Measurements from ENCODE around the gene ZNF296. TPM values are rescaled to one million over a fixed set of nuclear protein-coding genes. Genes with fewer than 3 reads are reported as not detected.
A peak's percentile ranks its signal among the peaks of the same experiment; 100 is the strongest.

The ZNF296 gene
- total and polyA plus RNA-seq, 2 of the 8 experiments (the other 6 are each of a cell fraction or from before 2014, with no cell fraction given) = 2.7 to 7.5 TPM

DNA sequence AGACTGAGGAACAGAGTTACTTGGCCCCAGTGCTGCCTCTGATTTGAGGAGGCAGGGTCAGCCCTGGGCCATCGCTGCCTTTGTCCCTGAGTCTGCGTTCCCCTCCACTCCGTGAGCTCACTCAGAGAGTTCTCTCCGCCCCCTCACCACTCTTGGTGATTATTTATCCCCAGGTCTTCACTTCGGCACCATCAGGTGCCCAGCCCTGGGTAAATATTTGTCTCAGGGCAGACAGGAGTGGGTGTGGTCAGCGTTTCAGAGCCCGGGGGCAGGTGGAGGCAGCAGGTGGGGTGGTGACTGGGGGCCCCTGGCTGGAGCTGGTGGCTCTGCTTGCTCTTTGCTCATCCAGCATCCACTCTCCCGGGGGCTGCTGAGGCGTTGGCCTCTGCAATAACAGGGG, 37.4 kb upstream of the ZNF296 start:
- no peak overlapping the region for H4K5ac ChIP-seq (ENCODE audit: insufficient read length, low read depth, low read length)
- no peak overlapping the region for H4K91ac ChIP-seq (replicated peaks; ENCODE audit: insufficient read length, low read length)
- no peak overlapping the region for H3K4ac ChIP-seq (replicated peaks; ENCODE audit: insufficient read length, low read depth, low read length)
- no peak overlapping the region for H2BK12ac ChIP-seq (ENCODE audit: low read depth, low read length)
- peaks cover 38 to 42% of the 10 kb centered on the region in 2 experiments for H4K20me1 ChIP-seq (replicated peaks in 1 of 2; ENCODE audit: control insufficient read depth in 1 of 2, insufficient read depth in 2 of 2, low read length in 2 of 2)
- H3K79me2 ChIP-seq (ENCODE audit: control insufficient read depth in 1 of 2, insufficient read depth in 2 of 2, low read length in 2 of 2) = peaks cover 6 to 87% of the 10 kb centered on the region in 2 experiments
- no peak overlapping the region for H2AK5ac ChIP-seq (ENCODE audit: low read depth, low read length)
- no peak overlapping the region for H2BK15ac ChIP-seq (ENCODE audit: low read length)
- no peak overlapping the region for H3K4me3 ChIP-seq (ENCODE audit: extremely low read depth in 1 of 4, insufficient read depth in 2 of 4, low read depth in 3 of 4, low read length in 4 of 4)
- WGBS, 2 experiments (ENCODE audit: extremely low coverage in 1 of 2, insufficient coverage in 1 of 2, insufficient read length in 1 of 2, insufficient replicate concordance in 2 of 2, low coverage in 1 of 2, low lambda C conversion rate in 2 of 2, missing lambda C conversion rate in 1 of 2) = 80% methylated on average over 9 of the region's 9 CpGs; no CpG with 5 or more reads in 1 of the 2 experiments
- H3K4me1 ChIP-seq (replicated peaks in 1 of 4; ENCODE audit: control insufficient read depth in 3 of 4, insufficient read depth in 4 of 4, low read length in 3 of 4) = peaks cover 0 to 21% (median 4%) of the 10 kb centered on the region in 4 experiments; a peak in 6 of 7 replicates
- H3K23ac ChIP-seq (ENCODE audit: insufficient read length) = no peak overlapping the region
- DNase-seq (ENCODE audit: low read depth in 1 of 2, low spot score in 2 of 2) (no peak), FAIRE-seq (no peak)
- H3K36me3 ChIP-seq (ENCODE audit: control insufficient read depth in 2 of 4, insufficient read depth in 4 of 4, low read length in 3 of 4) = no peaks in the 10 kb centered on the region
- H4K8ac ChIP-seq (ENCODE audit: extremely low read depth, insufficient read depth, low read length) = no peak overlapping the region
- no peak overlapping the region for H2BK20ac ChIP-seq (ENCODE audit: low read length)
- H3K9ac ChIP-seq (replicated peaks in 1 of 4; ENCODE audit: extremely low read depth in 1 of 4, low read depth in 3 of 4, low read length in 3 of 4) = peak overlapping the region in 1 of 4 experiments; percentile 17; a peak in 1 of 7 replicates
- H3K27ac ChIP-seq (ENCODE audit: low read depth, low read length) = no peak overlapping the region
- ChIA-PET CTCF (ENCODE audit: partially characterized antibody) (interaction anchor here (0.8 to 8.6 kb wide), 7 partner anchors 11 to 424 kb away, joined by 3 to 73 read pairs (median 4); no protein-coding TSS in a partner anchor), POLR2A (ENCODE audit: partially characterized antibody) (interaction anchor here (1.1 to 2.6 kb wide), 6 partner anchors 9 to 34 kb away, joined by 3 to 6 read pairs (median 5); partner anchors contain the start of genes GEMIN7 and PPP1R37)
- no peak overlapping the region for H3K56ac ChIP-seq (replicated peaks; ENCODE audit: insufficient read length, low read depth, low read length)
- peaks cover 44% of the 10 kb centered on the region for H3K79me1 ChIP-seq (ENCODE audit: low read depth, low read length)
- H2AFZ ChIP-seq (ENCODE audit: low read length) = no peak overlapping the region
- H2BK5ac ChIP-seq (ENCODE audit: low read depth, low read length) = no peak overlapping the region
- H3K14ac ChIP-seq (ENCODE audit: insufficient read length) = no peak overlapping the region
- H3K9me3 ChIP-seq (ENCODE audit: insufficient read depth in 2 of 2, low read depth in 1 of 2, low read length in 1 of 2) = no peaks in the 10 kb centered on the region
- no peak overlapping the region for H3K18ac ChIP-seq (ENCODE audit: extremely low read depth, low read length)
- no peak overlapping the region for H3K4me2 ChIP-seq (ENCODE audit: insufficient read depth in 1 of 2, low read depth in 2 of 2, low read length in 2 of 2)
- no peaks in the 10 kb centered on the region for H3K23me2 ChIP-seq (ENCODE audit: low read depth, low read length)
- no peak overlapping the region for H2BK120ac ChIP-seq (replicated peaks; ENCODE audit: low read depth, low read length)
- H3K27me3 ChIP-seq (replicated peaks in 1 of 4; ENCODE audit: control insufficient read depth in 3 of 4, extremely low read depth in 1 of 4, insufficient read depth in 3 of 4, low read length in 3 of 4) = no peaks in the 10 kb centered on the region
- TF ChIP-seq TCF12 (IDR thresholded peaks at IDR 0.05; ENCODE audit: low read depth, low read length) (no peak), EZH2 (IDR thresholded peaks at IDR 0.05; ENCODE audit: low read depth, low read length, severe bottlenecking) (no peak), HDAC6 (IDR thresholded peaks at IDR 0.05; ENCODE audit: low read depth, low read length) (no peak), TAF7 (optimal IDR thresholded peaks at IDR 0.05; ENCODE audit: borderline replicate concordance, low read depth, low read length) (no peak), HDAC2 (IDR thresholded peaks at IDR 0.05; ENCODE audit: borderline replicate concordance in 1 of 2, low read depth in 2 of 2, low read length in 2 of 2) (no peak), NANOG (IDR thresholded peaks at IDR 0.05; ENCODE audit: insufficient read depth, low read depth, low read length, poor library complexity, severe bottlenecking) (no peak), RFX5 (IDR thresholded peaks at IDR 0.05; ENCODE audit: borderline replicate concordance, low read depth, low read length) (no peak), RNF2 (IDR thresholded peaks at IDR 0.05; ENCODE audit: borderline replicate concordance, low read depth, low read length, missing control alignments, poor library complexity, severe bottlenecking) (no peak), SP1 (IDR thresholded peaks at IDR 0.05; ENCODE audit: low read depth, low read length) (no peak), EGR1 (IDR thresholded peaks at IDR 0.05; ENCODE audit: borderline replicate concordance, low read depth, low read length) (no peak)
- TF ChIP-seq, protein P1, sequence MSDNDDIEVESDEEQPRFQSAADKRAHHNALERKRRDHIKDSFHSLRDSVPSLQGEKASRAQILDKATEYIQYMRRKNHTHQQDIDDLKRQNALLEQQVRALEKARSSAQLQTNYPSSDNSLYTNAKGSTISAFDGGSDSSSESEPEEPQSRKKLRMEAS (IDR thresholded peaks at IDR 0.05) = no peak

All from H1 (cell line).